Skin epidermis (tissue), 12 donors: Measurements from ENCODE around the gene SRF.

ENCODE experiments used
- H3K27ac ChIP-seq, 21 experiments: fragments of 200-600 bp; sonication (generic) in 11 of 21; one replicate each; pipeline ENCODE4 v1.5.0; 2020; ENCODE audit warnings: mild to moderate bottlenecking in 3 of 21, inconsistent platforms in 2 of 21, moderate library complexity in 2 of 21
- H3K4me3 ChIP-seq, 7 experiments: fragments of 200-600 bp; sonication (generic) in 2 of 7; one replicate each; pipeline ENCODE4 v1.5.0; 2020; ENCODE audit warnings: inconsistent platforms in 2 of 7, mild to moderate bottlenecking in 2 of 7, moderate library complexity in 1 of 7

SRF gene

GRCh38 chr6:43180058-43180457 lies 9.0 kb downstream of the SRF start:
- peak overlapping the region in 5 of 21 experiments; percentile 12 to 38 (median 21) for H3K27ac ChIP-seq
- no peak overlapping the region for H3K4me3 ChIP-seq

GRCh38 chr6:43180985-43181384 lies 9.9 kb downstream of the SRF start:
- H3K27ac ChIP-seq = peak overlapping the region in 5 of 21 experiments; percentile 26 to 89 (median 80)

GRCh38 chr6:43181621-43181941 lies 10.5 kb downstream of the SRF start:
- H3K27ac ChIP-seq = peak overlapping the region in 20 of 21 experiments; percentile 39 to 90 (median 82)
- H3K4me3 ChIP-seq = peak overlapping the region; percentile 50 to 76 (median 68)

More at GRCh38 chr6:43180985-43181384, 9.9 kb downstream of the SRF start:
- H3K4me3 ChIP-seq = no peak overlapping the region

- peak within 1 kb of the TSS; percentile 14 to 90 (median 81) for H3K27ac ChIP-seq
Measured at GRCh38 chr6:43181942-43182860, 11.1 kb downstream of the SRF start, which contains the start of gene CUL9. TSS of gene CUL9 (plus strand) at chr6:43182196. CDS start at chr6:43184311, 2,115 bp downstream.

GRCh38 chr6:43183441-43183840 lies 12.4 kb downstream of the SRF start:
- H3K27ac ChIP-seq = peak overlapping the region in 2 of 21 experiments; percentile 5 to 32
- H3K4me3 ChIP-seq = no peak overlapping the region

More at GRCh38 chr6:43181942-43182860, 11.1 kb downstream of the SRF start, which contains the start of gene CUL9:
- H3K4me3 ChIP-seq = peak within 1 kb of the TSS; percentile 50 to 76 (median 68)

GRCh38 chr6:43184268-43184985 lies 13.4 kb downstream of the SRF start:
- peak overlapping the region in 5 of 21 experiments; percentile 15 to 73 (median 32) for H3K27ac ChIP-seq

GRCh38 chr6:43185391-43185985 lies 14.4 kb downstream of the SRF start:
- no peak overlapping the region for H3K4me3 ChIP-seq
- peak overlapping the region in 9 of 21 experiments; percentile 2 to 83 (median 55) for H3K27ac ChIP-seq

More at GRCh38 chr6:43184268-43184985, 13.4 kb downstream of the SRF start:
- no peak overlapping the region for H3K4me3 ChIP-seq

GRCh38 chr6:43186019-43186418 lies 14.9 kb downstream of the SRF start:
- H3K4me3 ChIP-seq = no peak overlapping the region
- H3K27ac ChIP-seq = peak overlapping the region in 11 of 21 experiments; percentile 2 to 83 (median 55)

GRCh38 chr6:43186706-43187105 lies 15.6 kb downstream of the SRF start:
- Histone ChIP-seq H3K27ac (peak overlapping the region in 14 of 21 experiments; percentile 9 to 83 (median 58)), H3K4me3 (no peak overlapping the region)

- Histone ChIP-seq H3K27ac (peak overlapping the region in 4 of 21 experiments; percentile 13 to 83 (median 68)), H3K4me3 (no peak overlapping the region)
Measured at GRCh38 chr6:43187821-43188220, 16.8 kb downstream of the SRF start.

GRCh38 chr6:43188426-43188825 lies 17.4 kb downstream of the SRF start:
- H3K27ac ChIP-seq = no peak overlapping the region
- H3K4me3 ChIP-seq = no peak overlapping the region

GRCh38 chr6:43189776-43190304 lies 18.8 kb downstream of the SRF start:
- H3K4me3 ChIP-seq = no peak overlapping the region
- H3K27ac ChIP-seq = no peak overlapping the region

GRCh38 chr6:43192911-43193310 lies 21.8 kb downstream of the SRF start:
- Histone ChIP-seq H3K4me3 (no peak overlapping the region), H3K27ac (no peak overlapping the region)

- no peak overlapping the region for H3K27ac ChIP-seq
- H3K4me3 ChIP-seq = no peak overlapping the region
Measured at GRCh38 chr6:43193929-43194328, 22.9 kb downstream of the SRF start.

GRCh38 chr6:43196337-43196736 lies 25.3 kb downstream of the SRF start:
- Histone ChIP-seq H3K27ac (no peak overlapping the region), H3K4me3 (no peak overlapping the region)

GRCh38 chr6:43199912-43200311 lies 28.8 kb downstream of the SRF start:
- Histone ChIP-seq H3K4me3 (no peak overlapping the region), H3K27ac (no peak overlapping the region)

GRCh38 chr6:43200541-43200940 lies 29.5 kb downstream of the SRF start:
- no peak overlapping the region for H3K27ac ChIP-seq
- no peak overlapping the region for H3K4me3 ChIP-seq

- Histone ChIP-seq H3K27ac (no peak overlapping the region), H3K4me3 (no peak overlapping the region)
Measured at GRCh38 chr6:43202451-43202850, 31.4 kb downstream of the SRF start.

GRCh38 chr6:43203029-43203717 lies 32.1 kb downstream of the SRF start:
- H3K4me3 ChIP-seq = no peak overlapping the region
- H3K27ac ChIP-seq = no peak overlapping the region
